MM.1S (cell line): ENCODE measurements around the gene KAT6B.

ENCODE experiments used
- DNase-seq: peaks from one replicate; pipeline ENCODE4 v3.0.0-alpha.2; 2015
- H2AFZ ChIP-seq: fragments of 300-600 bp; sonication (generic); 2 replicates; pipeline ENCODE4 v1.6.0; 2016; ENCODE audit warnings: antibody characterized with exemption, low read length
- H3F3A ChIP-seq: fragments of 300-600 bp; sonication (generic); 2 replicates; pipeline ENCODE4 v1.6.1; 2016; ENCODE audit warnings: mild to moderate bottlenecking, antibody characterized with exemption, low read length, moderate library complexity, mixed read lengths; ENCODE audit not compliant: insufficient read depth
- H3K27ac ChIP-seq: fragments of 300-600 bp; sonication (generic); 2 replicates; pipeline ENCODE4 v1.5.1; 2016; ENCODE audit warnings: mild to moderate bottlenecking, low read length
- H3K27me3 ChIP-seq: fragments of 300-600 bp; sonication (generic); replicated peaks from 2 replicates; pipeline ENCODE4 v1.6.0; 2016; ENCODE audit warnings: low read length; ENCODE audit not compliant: insufficient read depth
- H3K36me3 ChIP-seq: fragments of 300-600 bp; sonication (generic); replicated peaks from 2 replicates; pipeline ENCODE4 v1.6.1; 2016; ENCODE audit warnings: mild to moderate bottlenecking, low read length, mixed read lengths; ENCODE audit not compliant: insufficient read depth
- H3K4me1 ChIP-seq: fragments of 300-600 bp; sonication (generic); 2 replicates; pipeline ENCODE4 v1.6.1; 2016; ENCODE audit warnings: low read length, mixed read lengths
- H3K4me2 ChIP-seq: fragments of 300-600 bp; sonication (generic); 2 replicates; pipeline ENCODE4 v1.6.0; 2016; ENCODE audit warnings: low read depth, low read length
- H3K4me3 ChIP-seq: fragments of 300-600 bp; sonication (generic); 2 replicates; pipeline ENCODE4 v1.5.1; 2016; ENCODE audit warnings: low read length, mixed read lengths
- H3K79me2 ChIP-seq: fragments of 300-600 bp; sonication (generic); 2 replicates; pipeline ENCODE4 v1.6.1; 2016; ENCODE audit warnings: mixed run types, low read length, mixed read lengths
- H3K9ac ChIP-seq: fragments of 300-600 bp; sonication (generic); 2 replicates; pipeline ENCODE4 v1.6.1; 2016; ENCODE audit warnings: low read length, mixed read lengths
- H3K9me2 ChIP-seq: fragments of 300-600 bp; sonication (generic); replicated peaks from 2 replicates; pipeline ENCODE4 v1.6.1; 2016; ENCODE audit warnings: mild to moderate bottlenecking, low read length, mixed read lengths; ENCODE audit not compliant: insufficient read depth
- H3K9me3 ChIP-seq: fragments of 300-600 bp; sonication (generic); replicated peaks from 2 replicates; pipeline ENCODE4 v1.6.1; 2016; ENCODE audit warnings: mild to moderate bottlenecking, low read length, mixed read lengths; ENCODE audit not compliant: insufficient read depth
- H4K20me1 ChIP-seq: fragments of 300-600 bp; sonication (generic); 2 replicates; pipeline ENCODE4 v1.6.1; 2016; ENCODE audit warnings: mild to moderate bottlenecking, low read length, moderate library complexity, mixed read lengths; ENCODE audit not compliant: insufficient read depth
- EZH2 ChIP-seq: fragments of 300-600 bp; sonication (generic); optimal IDR thresholded peaks from 2 replicates; pipeline ENCODE3; 2017; ENCODE audit warnings: low read depth, mild to moderate bottlenecking, antibody characterized with exemption, low read length, mixed read lengths
- EZH2phosphoT487 ChIP-seq: fragments of 300-600 bp; sonication (generic); IDR thresholded peaks from 2 replicates; pipeline ENCODE4 v1.6.1; 2018; ENCODE audit warnings: antibody characterized with exemption, low read length
- TF ChIP-seq, protein P1 (sequence below): fragments of 300-600 bp; sonication (generic); IDR thresholded peaks from 2 replicates; pipeline ENCODE4 v1.5.1; 2016; ENCODE audit warnings: antibody characterized with exemption, low read length, mixed read lengths

Gene KAT6B

DNA sequence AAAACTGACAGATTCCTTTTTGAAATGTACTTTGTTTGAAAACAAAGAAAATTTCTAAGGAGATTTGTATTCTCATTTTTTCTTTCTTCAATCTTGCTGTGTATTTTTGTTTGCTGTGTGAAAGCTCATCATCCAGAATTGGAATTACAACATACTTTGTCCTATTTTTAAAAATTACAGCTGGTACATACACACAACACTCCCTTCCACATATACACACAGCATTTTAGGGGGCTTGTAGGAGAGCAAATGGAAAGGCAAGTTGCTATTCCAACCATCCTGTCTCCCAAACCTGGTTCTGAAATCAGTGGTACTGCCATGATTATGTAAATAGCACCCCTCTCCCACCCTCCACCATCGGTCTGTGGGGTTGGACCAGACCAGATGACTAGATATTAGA lies 184.0 kb downstream of the KAT6B start:
- no peaks in the 10 kb centered on the region for H3K27me3 ChIP-seq
- H4K20me1 ChIP-seq, result no peaks in the 10 kb centered on the region
- no peak for TF ChIP-seq EZH2
- no peak for TF ChIP-seq EZH2phosphoT487
- TF ChIP-seq, protein P1, sequence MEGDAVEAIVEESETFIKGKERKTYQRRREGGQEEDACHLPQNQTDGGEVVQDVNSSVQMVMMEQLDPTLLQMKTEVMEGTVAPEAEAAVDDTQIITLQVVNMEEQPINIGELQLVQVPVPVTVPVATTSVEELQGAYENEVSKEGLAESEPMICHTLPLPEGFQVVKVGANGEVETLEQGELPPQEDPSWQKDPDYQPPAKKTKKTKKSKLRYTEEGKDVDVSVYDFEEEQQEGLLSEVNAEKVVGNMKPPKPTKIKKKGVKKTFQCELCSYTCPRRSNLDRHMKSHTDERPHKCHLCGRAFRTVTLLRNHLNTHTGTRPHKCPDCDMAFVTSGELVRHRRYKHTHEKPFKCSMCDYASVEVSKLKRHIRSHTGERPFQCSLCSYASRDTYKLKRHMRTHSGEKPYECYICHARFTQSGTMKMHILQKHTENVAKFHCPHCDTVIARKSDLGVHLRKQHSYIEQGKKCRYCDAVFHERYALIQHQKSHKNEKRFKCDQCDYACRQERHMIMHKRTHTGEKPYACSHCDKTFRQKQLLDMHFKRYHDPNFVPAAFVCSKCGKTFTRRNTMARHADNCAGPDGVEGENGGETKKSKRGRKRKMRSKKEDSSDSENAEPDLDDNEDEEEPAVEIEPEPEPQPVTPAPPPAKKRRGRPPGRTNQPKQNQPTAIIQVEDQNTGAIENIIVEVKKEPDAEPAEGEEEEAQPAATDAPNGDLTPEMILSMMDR, result no peak
- no peaks in the 10 kb centered on the region for H3K9me3 ChIP-seq
- H3K9me2 ChIP-seq, result no peaks in the 10 kb centered on the region
- no peaks in the 10 kb centered on the region for H3K79me2 ChIP-seq
- no peaks in the 10 kb centered on the region for H3K36me3 ChIP-seq
- no peak overlapping the region for H2AFZ ChIP-seq
- no peak overlapping the region for H3K4me2 ChIP-seq
- no peak overlapping the region for H3K4me3 ChIP-seq
- H3K27ac ChIP-seq, result no peak overlapping the region
- peaks cover 38% of the 10 kb centered on the region for H3F3A ChIP-seq
- no peak for DNase-seq
- no peak overlapping the region for H3K9ac ChIP-seq
- H3K4me1 ChIP-seq, result peaks cover 68% of the 10 kb centered on the region

DNA sequence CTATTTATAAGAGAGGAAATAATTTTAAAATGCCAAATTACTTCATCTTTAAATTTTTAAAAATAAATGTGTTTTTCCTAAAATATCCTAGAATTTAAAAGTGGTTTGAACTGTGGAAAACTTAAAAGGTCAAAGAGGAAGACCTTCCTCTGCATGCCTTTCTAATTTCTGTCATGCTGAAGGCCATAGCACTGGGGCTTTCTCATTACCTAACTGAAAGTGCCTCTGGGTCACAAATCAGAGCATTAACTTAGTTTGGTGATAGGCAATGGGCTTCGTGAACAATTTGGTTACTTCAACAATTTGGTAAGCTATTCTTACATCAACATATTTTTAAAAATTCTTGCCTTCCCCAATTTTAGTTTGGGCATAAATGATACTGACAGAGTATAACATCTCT lies 184.8 kb downstream of the KAT6B start:
- H3K4me1 ChIP-seq, result peaks cover 74% of the 10 kb centered on the region
- H3K27me3 ChIP-seq, result no peaks in the 10 kb centered on the region
- H3K27ac ChIP-seq, result peak overlapping the region; percentile 81
- H4K20me1 ChIP-seq, result no peaks in the 10 kb centered on the region
- no peak for TF ChIP-seq EZH2
- TF ChIP-seq, protein P1, result no peak
- no peak for TF ChIP-seq EZH2phosphoT487
- H3K36me3 ChIP-seq, result no peaks in the 10 kb centered on the region
- H3K4me3 ChIP-seq, result 0 out of 2 replicates have a peak overlapping the region, but pooled peaks have one; percentile 32
- H3F3A ChIP-seq, result peaks cover 38% of the 10 kb centered on the region
- H3K9me2 ChIP-seq, result no peaks in the 10 kb centered on the region
- no peaks in the 10 kb centered on the region for H3K9me3 ChIP-seq
- H3K9ac ChIP-seq, result peak overlapping the region; percentile 12; the same call in 1 of the 2 replicates
- H2AFZ ChIP-seq, result no peak overlapping the region
- peak; percentile 36 for DNase-seq
- H3K4me2 ChIP-seq, result peak overlapping the region; percentile 87
- no peaks in the 10 kb centered on the region for H3K79me2 ChIP-seq

GRCh38 chr10:75012471-75012870 lies 186.1 kb downstream of the KAT6B start:
- Histone ChIP-seq H3K4me2 (peak overlapping the region; percentile 87), H2AFZ (no peak overlapping the region), H3K4me3 (no peak overlapping the region), H3K36me3 (no peaks in the 10 kb centered on the region), H3K79me2 (no peaks in the 10 kb centered on the region), H3K9ac (no peak overlapping the region), H3K9me3 (no peaks in the 10 kb centered on the region), H4K20me1 (no peaks in the 10 kb centered on the region), H3K27ac (peak overlapping the region; percentile 81; the same call in 1 of the 2 replicates), H3K4me1 (peaks cover 72% of the 10 kb centered on the region), H3K27me3 (no peaks in the 10 kb centered on the region), H3F3A (peaks cover 32% of the 10 kb centered on the region), H3K9me2 (no peaks in the 10 kb centered on the region)
- DNase-seq, result no peak
- TF ChIP-seq, protein P1, result no peak
- TF ChIP-seq EZH2phosphoT487 (no peak), EZH2 (no peak)
